Keratinocyte (primary cell): ENCODE results near the gene HOXC11.

ENCODE experiments used
- EZH2 ChIP-seq: IDR thresholded peaks from one replicate; pipeline ENCODE4 v1.6.1; 2012; ENCODE audit warnings: inconsistent platforms, mild to moderate bottlenecking, low read length, moderate library complexity
- TF ChIP-seq, protein P1 (sequence below), 3 experiments: IDR thresholded peaks in 1 of 3; conservative IDR thresholded peaks in 1 of 3; optimal IDR thresholded peaks in 1 of 3; 2 replicates in 2 of 3; 3 replicates in 1 of 3; pipeline versions ENCODE3 to v1.5.1; 2011; ENCODE audit warnings: low read length in 3 of 3, mild to moderate bottlenecking in 3 of 3, moderate library complexity in 2 of 3, control low read depth in 1 of 3, inconsistent platforms in 1 of 3; ENCODE audit not compliant: insufficient read depth in 2 of 3; ENCODE audit errors: extremely low read depth in 1 of 3

DNA sequence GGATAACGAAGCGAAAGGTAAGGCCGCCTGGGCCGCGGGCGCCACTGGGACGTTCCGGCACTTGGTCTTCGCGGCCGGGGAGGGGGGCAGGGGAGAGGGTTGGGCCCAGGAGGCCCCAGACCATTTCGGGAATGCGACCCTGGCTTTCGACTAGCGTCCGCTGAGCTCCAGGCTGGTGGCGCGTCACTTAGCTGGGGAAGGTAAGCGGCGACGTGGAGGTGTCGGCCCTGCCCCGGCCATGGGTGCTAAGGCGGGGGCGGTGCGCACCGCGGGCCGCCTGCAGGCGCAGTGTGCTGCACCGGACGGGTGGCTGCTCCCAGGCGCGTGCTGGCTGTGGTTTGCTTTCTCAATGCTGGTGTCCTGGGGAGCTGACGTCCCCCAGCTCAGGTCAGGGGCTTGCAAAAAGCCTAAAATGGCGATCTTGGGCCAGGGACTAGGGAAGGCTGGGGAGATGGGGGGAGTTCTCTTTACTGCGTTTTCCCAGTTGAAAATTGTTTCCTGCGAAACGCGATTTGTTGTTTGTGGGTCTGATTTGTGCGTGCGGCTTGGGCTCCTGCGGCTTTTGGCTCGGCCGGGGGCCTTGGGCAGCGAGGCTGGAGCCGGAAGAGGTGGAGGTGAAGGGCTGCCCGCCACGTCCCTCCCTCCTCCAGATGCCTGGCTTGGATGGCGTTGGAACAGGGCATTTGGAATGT, 13.2 kb downstream of the HOXC11 start:
- TF ChIP-seq, protein P1, sequence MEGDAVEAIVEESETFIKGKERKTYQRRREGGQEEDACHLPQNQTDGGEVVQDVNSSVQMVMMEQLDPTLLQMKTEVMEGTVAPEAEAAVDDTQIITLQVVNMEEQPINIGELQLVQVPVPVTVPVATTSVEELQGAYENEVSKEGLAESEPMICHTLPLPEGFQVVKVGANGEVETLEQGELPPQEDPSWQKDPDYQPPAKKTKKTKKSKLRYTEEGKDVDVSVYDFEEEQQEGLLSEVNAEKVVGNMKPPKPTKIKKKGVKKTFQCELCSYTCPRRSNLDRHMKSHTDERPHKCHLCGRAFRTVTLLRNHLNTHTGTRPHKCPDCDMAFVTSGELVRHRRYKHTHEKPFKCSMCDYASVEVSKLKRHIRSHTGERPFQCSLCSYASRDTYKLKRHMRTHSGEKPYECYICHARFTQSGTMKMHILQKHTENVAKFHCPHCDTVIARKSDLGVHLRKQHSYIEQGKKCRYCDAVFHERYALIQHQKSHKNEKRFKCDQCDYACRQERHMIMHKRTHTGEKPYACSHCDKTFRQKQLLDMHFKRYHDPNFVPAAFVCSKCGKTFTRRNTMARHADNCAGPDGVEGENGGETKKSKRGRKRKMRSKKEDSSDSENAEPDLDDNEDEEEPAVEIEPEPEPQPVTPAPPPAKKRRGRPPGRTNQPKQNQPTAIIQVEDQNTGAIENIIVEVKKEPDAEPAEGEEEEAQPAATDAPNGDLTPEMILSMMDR (optimal IDR thresholded peaks at IDR 0.05 in 1 of 3, IDR thresholded peaks at IDR 0.05 in 1 of 3, conservative IDR thresholded peaks at IDR 0.05 in 1 of 3; ENCODE audit: extremely low read depth in 1 of 3, insufficient read depth in 2 of 3, low read length in 3 of 3): no peak
- TF ChIP-seq EZH2: no peak
